ENCODE measurements around the gene TXNL4B. TPM values are rescaled to one million over a fixed set of nuclear protein-coding genes. Genes with fewer than 3 reads are reported as not detected.
"Not testable (repeated sequence)": the region's sequence is repeated elsewhere in the genome, so short reads cannot be mapped to it uniquely, and the experiment has no call there.

The TXNL4B gene
- total RNA-seq, 1 experiment from 2014 or later, result 17.4 TPM

- DNase-seq (ENCODE audit: unreplicated experiment), result no peak
- H3K4me3 Mint-ChIP-seq (ENCODE audit: unreplicated experiment), result no peak overlapping the region
- no peaks in the 10 kb centered on the region for H3K4me1 Mint-ChIP-seq (ENCODE audit: insufficient read depth, unreplicated experiment)
- H3K27ac Mint-ChIP-seq (ENCODE audit: low read depth, unreplicated experiment), result no peak overlapping the region
- BruUV-seq (replicated peaks), result no TSS peak
- CTCF ChIA-PET, result interaction anchor here (6.7 kb wide), 1 partner anchor 33 kb away, joined by 65 read pairs; the partner anchor contains the start of gene DHX38
- intact Hi-C loops (cut with micrococcal nuclease), result no loop called here
- H3K9me3 Mint-ChIP-seq (ENCODE audit: unreplicated experiment), result no peaks in the 10 kb centered on the region
- no peak for TF ChIP-seq CTCF (IDR thresholded peaks at IDR 0.05; ENCODE audit: unreplicated experiment)
- H3K27me3 Mint-ChIP-seq (ENCODE audit: insufficient read depth, unreplicated experiment), result no peaks in the 10 kb centered on the region
- POLR2A ChIA-PET, result interaction anchor here (0.7 kb wide), 1 partner anchor 51 kb away, joined by 3 read pairs; no protein-coding TSS in a partner anchor
- no peaks in the 10 kb centered on the region for H3K36me3 Mint-ChIP-seq (ENCODE audit: insufficient read depth, unreplicated experiment)
Observed at GRCh38 chr16:72064361-72064894, 29.0 kb downstream of the TXNL4B start.

GRCh38 chr16:72061564-72061963 is 31.9 kb downstream of the TXNL4B start:
- Mint-ChIP-seq H3K36me3 (ENCODE audit: insufficient read depth, unreplicated experiment) (no peaks in the 10 kb centered on the region), H3K4me3 (ENCODE audit: unreplicated experiment) (no peak overlapping the region), H3K27me3 (ENCODE audit: insufficient read depth, unreplicated experiment) (no peaks in the 10 kb centered on the region), H3K4me1 (ENCODE audit: insufficient read depth, unreplicated experiment) (no peaks in the 10 kb centered on the region), H3K27ac (ENCODE audit: low read depth, unreplicated experiment) (no peak overlapping the region), H3K9me3 (ENCODE audit: unreplicated experiment) (no peaks in the 10 kb centered on the region)
- no TSS peak for BruUV-seq (replicated peaks)
- DNase-seq (ENCODE audit: unreplicated experiment), result no peak
- no peak for TF ChIP-seq CTCF (IDR thresholded peaks at IDR 0.05; ENCODE audit: unreplicated experiment)
- ChIA-PET CTCF (no interaction called here), POLR2A (no interaction called here)
- intact Hi-C loops (cut with micrococcal nuclease), result no loop called here

DNA sequence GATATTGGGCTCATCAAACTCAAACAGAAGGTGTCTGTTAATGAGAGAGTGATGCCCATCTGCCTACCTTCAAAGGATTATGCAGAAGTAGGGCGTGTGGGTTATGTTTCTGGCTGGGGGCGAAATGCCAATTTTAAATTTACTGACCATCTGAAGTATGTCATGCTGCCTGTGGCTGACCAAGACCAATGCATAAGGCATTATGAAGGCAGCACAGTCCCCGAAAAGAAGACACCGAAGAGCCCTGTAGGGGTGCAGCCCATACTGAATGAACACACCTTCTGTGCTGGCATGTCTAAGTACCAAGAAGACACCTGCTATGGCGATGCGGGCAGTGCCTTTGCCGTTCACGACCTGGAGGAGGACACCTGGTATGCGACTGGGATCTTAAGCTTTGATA is 33.0 kb downstream of the TXNL4B start:
- intact Hi-C loops (cut with micrococcal nuclease), result no loop called here
- no peak overlapping the region for H3K4me3 Mint-ChIP-seq (ENCODE audit: unreplicated experiment)
- no peaks in the 10 kb centered on the region for H3K4me1 Mint-ChIP-seq (ENCODE audit: insufficient read depth, unreplicated experiment)
- no peak for TF ChIP-seq CTCF (IDR thresholded peaks at IDR 0.05; ENCODE audit: unreplicated experiment)
- DNase-seq (ENCODE audit: unreplicated experiment), result no peak
- no peaks in the 10 kb centered on the region for H3K27me3 Mint-ChIP-seq (ENCODE audit: insufficient read depth, unreplicated experiment)
- no peak overlapping the region for H3K27ac Mint-ChIP-seq (ENCODE audit: low read depth, unreplicated experiment)
- no TSS peak for BruUV-seq (replicated peaks)
- H3K9me3 Mint-ChIP-seq (ENCODE audit: unreplicated experiment), result no peaks in the 10 kb centered on the region
- CTCF ChIA-PET, result interaction anchor here (1.1 kb wide), 1 partner anchor 15 kb away, joined by 4 read pairs; no protein-coding TSS in a partner anchor
- H3K36me3 Mint-ChIP-seq (ENCODE audit: insufficient read depth, unreplicated experiment), result no peaks in the 10 kb centered on the region
- POLR2A ChIA-PET, result interaction anchor here (0.6 kb wide), 1 partner anchor 598 kb away, joined by 3 read pairs; no protein-coding TSS in a partner anchor

DNA sequence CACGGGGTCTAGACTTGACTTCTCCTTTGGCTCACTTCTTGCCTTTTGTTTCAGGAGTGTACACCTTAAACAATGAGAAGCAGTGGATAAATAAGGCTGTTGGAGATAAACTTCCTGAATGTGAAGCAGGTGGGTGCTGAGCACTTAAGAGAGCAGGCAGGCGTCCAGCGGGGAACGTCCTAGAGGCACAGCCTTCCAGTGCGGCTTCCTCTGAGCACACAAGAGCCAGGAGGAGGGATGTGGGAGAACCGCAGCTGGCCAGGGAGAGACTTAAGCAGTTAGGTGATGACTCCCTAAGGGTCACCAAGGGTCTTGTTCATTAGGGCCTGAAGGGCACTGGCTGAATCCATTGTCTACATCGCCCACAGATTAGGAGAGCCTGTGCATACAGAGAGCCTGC is 34.4 kb downstream of the TXNL4B start:
- H3K36me3 Mint-ChIP-seq (ENCODE audit: insufficient read depth, unreplicated experiment); H3K9me3 Mint-ChIP-seq (ENCODE audit: unreplicated experiment); intact Hi-C loops (cut with micrococcal nuclease); H3K4me3 Mint-ChIP-seq (ENCODE audit: unreplicated experiment); H3K27me3 Mint-ChIP-seq (ENCODE audit: insufficient read depth, unreplicated experiment); BruUV-seq (replicated peaks); POLR2A ChIA-PET; H3K27ac Mint-ChIP-seq (ENCODE audit: low read depth, unreplicated experiment); H3K4me1 Mint-ChIP-seq (ENCODE audit: insufficient read depth, unreplicated experiment); DNase-seq (ENCODE audit: unreplicated experiment): not testable (repeated sequence)
- CTCF ChIA-PET, result interaction anchor here (0.6 to 1.1 kb wide), 2 partner anchors 17 to 259 kb away, joined by 4 read pairs; no protein-coding TSS in a partner anchor

- H3K27ac Mint-ChIP-seq (ENCODE audit: low read depth, unreplicated experiment); H3K27me3 Mint-ChIP-seq (ENCODE audit: insufficient read depth, unreplicated experiment); CTCF ChIA-PET; POLR2A ChIA-PET; intact Hi-C loops (cut with micrococcal nuclease); H3K4me3 Mint-ChIP-seq (ENCODE audit: unreplicated experiment); BruUV-seq (replicated peaks); DNase-seq (ENCODE audit: unreplicated experiment); H3K4me1 Mint-ChIP-seq (ENCODE audit: insufficient read depth, unreplicated experiment); H3K36me3 Mint-ChIP-seq (ENCODE audit: insufficient read depth, unreplicated experiment); H3K9me3 Mint-ChIP-seq (ENCODE audit: unreplicated experiment): not testable (repeated sequence)
Observed at GRCh38 chr16:72057313-72057712, 36.1 kb downstream of the TXNL4B start.
